HG02678 (cell line): ENCODE results near the gene MRNIP.
"Not testable (repeated sequence)": the region's sequence is repeated elsewhere in the genome, so short reads cannot be mapped to it uniquely, and the experiment has no call there.

Source experiments
- ATAC-seq: cut with Tn5 transposase; IDR thresholded peaks from one replicate; pipeline ENCODE4 v1.9.1; 2021; ENCODE audit warnings: mild to moderate bottlenecking, moderate library complexity; ENCODE audit not compliant: unreplicated experiment

MRNIP gene

DNA sequence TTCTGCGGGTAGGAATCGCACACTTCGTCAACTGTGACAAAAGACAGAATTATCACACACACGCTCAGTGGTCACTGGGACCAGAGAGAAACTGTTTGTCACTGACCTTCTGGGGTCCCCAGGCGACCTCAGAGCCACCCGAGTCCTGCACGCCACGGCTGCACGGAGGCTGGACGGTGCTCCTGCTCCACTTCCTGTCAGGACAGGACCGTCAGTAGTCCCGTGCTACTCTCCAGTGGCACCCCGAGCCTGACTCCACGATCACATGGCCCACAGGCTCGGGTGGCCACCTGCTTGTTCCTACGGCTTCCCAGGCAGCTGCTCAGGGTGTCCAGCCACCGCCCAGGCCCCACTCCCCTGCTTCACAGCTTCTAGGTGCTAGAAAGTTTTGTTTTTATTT is 17.9 kb downstream of the MRNIP start:
- ATAC-seq: no peak

DNA sequence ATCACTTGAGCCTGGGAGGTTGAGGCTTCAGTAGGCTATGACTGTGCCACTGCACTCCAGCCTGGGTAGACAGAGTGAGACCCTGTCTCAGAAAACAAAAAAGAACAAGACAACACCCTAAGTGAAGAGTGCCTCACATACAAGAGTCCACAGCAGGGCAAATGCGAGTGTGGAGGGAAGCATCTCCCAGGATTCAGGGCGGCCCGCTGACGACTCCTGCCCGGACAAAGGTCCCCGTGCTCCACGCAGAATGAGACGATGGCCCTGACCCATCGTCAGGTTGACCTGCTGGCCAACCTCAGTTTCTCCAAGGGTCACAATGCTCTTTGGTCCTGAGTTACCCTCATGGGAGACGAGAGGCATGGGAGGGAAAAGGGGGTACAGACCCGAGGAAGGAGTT is 18.3 kb downstream of the MRNIP start:
- no peak for ATAC-seq

DNA sequence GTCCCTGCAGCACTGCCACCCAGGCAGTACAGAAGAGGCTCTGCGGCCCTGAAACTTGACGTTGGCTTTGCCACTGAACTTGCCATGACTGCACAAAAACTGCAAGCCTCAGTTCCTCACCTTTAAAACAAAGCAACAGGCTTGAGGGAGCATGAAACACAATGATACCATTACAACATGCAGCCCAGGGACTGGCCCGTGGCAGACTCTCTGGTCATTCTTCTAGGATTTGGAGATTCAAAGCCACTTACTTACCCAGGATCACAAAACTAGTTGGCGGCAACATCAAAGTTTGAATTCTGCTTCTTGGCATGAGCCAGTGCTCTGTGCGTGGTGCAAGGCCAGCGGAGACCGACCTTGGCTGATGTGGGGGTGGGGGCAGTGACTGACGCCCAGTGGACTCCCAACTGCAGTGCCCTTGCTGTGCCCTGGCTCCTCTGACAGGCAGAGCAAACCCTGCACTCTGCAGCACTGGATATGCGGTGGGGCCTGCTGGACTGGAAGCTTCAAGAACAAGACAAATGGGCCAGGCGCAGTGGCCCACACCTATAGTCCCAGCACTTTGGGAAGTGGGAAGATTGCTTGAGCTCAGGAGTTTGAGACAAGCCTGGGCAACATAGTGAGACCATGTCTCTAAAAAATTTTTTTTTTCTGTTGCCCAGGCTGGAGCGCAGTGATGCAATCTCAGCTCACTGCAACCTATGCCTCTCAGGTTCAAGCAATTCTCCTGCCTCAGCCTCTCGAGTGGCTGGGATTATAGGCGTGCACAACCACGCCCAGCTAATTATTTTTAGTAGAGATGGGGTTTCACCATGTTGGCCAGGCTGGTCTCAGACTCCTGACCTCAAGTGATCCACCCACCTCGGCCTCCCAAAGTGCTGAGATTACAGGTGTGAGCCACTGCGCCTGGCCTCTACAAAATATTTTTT is 19.0 kb downstream of the MRNIP start:
- no peak for ATAC-seq

DNA sequence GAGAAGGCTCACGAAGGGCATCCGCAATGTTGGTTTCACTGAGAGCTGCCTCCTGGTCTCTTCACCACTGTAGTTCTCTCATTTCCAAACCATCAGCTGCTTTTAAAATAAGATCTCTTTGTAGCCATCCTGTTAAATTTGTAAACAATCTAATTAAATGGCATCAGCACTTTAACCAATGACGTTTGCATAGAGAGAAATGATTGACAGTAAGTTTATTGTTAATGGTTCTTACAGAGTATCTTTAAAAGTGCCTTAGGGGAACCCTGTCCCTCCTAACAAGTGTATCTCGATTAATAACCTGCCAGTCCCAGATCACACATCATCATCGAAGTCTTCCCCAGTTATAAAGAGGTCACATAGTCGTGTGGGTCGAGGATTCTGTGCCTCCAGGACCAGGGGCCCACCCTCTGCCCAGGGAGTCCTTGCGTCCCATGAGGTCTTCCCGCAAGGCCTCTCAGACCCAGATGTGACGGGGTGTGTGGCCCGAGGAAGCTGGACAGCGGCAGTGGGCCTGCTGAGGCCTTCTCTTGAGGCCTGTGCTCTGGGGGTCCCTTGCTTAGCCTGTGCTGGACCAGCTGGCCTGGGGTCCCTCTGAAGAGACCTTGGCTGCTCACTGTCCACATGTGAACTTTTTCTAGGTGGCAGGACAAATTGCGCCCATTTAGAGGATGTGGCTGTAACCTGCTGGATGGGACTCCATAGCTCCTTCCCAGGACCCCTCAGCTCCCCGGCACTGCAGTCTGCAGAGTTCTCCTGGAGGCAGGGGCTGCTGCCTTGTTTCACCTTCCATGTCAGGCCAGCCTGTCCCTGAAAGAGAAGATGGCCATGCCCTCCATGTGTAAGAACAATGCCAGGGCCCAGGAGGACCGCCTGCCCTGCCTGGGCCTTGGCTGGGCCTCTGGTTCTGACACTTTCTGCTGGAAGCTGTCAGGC is 21.3 kb downstream of the MRNIP start:
- ATAC-seq: no peak

DNA sequence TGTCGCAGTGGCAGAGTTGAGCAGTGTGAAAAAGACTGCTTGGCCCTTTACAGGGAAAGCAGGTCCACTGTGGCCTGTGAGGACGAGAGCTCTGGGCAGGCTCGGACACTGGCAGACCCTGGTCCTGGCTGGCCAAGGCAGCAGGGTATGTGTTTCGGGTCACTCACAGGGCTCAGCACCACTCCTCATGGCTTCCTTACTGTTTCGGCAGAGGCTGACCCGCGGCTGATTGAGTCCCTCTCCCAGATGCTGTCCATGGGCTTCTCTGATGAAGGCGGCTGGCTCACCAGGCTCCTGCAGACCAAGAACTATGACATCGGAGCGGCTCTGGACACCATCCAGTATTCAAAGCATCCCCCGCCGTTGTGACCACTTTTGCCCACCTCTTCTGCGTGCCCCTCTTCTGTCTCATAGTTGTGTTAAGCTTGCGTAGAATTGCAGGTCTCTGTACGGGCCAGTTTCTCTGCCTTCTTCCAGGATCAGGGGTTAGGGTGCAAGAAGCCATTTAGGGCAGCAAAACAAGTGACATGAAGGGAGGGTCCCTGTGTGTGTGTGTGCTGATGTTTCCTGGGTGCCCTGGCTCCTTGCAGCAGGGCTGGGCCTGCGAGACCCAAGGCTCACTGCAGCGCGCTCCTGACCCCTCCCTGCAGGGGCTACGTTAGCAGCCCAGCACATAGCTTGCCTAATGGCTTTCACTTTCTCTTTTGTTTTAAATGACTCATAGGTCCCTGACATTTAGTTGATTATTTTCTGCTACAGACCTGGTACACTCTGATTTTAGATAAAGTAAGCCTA is 22.2 kb downstream of the MRNIP start:
- ATAC-seq: peak; percentile 70

DNA sequence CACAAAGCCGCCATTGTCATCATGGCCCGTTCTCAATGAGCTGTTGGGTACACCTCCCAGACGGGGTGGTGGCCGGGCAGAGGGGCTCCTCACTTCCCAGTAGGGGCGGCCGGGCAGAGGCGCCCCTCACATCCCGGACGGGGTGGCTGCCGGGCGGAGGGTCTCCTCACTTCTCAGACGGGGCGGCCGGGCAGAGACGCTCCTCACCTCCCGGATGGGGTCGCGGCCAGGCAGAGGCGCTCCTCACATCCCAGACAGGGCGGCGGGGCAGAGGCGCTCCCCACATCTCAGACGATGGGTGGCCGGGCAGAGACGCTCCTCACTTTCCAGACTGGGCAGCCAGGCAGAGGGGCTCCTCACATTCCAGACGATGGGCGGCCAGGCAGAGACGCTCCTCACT is 23.7 kb downstream of the MRNIP start:
- not testable (repeated sequence) for ATAC-seq

DNA sequence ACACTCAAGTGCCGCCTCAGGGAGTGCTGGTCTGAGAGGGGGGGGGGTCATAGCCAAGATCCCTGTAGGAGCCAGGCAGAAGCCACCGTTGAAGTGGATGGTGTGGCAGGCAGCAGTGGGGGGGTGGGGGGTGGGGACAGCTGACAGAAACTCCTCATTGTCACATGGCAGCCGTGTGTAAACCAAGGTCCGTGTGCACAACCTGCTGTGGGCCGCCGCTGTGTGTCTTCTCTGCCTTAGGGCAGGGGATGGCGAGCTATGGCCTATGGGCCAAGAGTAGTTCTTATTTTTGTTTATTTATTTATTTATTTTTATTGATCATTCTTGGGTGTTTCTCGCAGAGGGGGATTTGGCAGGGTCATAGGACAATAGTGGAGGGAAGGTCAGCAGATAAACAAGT is 24.5 kb downstream of the MRNIP start:
- ATAC-seq: no peak

DNA sequence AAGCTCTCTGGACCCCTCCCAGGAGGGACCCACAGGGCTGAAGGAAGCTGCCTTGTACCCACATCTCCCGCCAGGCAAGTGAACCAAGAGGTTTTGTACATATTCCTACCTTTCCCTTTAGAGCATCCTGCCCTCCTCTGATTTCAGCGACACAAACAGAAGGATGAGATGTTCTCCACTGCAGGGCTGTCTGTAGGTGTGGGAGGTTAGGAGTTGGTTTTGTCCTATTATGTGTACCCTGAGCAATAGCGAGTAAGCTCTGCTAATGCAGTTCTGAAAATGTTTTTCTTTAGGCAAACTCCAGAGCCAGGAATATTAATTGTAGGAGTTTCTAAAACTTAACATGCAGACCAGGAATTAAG is 24.9 kb downstream of the MRNIP start:
- ATAC-seq: no peak

DNA sequence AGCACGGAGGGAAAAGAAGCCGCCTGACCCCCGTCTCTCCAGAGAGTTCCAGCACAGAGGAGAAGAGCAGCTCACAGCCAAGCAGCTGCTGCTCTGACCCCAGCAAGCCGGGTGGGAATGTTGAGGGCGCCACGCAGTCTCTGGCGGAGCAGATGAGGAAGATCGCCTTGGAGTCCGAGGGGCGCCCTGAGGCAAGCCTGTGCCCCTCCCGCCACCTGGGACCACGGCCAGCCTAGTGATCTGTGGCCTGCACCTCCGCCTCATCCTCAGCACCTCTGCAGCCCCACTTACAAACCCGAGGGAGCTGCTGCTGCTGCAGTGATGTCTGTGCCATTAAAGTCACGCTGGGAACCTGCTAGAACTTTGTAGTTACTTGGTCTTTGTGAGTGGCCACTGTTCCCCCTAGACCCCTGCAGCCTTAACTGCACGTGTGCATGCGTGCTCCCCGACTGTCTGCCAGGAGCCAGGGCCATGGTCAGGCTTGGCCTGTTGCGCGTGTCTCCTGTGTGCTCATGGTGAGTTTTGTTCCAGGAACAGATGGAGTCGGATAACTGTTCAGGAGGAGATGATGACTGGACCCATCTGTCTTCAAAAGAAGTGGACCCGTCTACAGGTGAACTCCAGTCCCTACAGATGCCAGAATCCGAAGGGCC is 25.4 kb downstream of the MRNIP start:
- ATAC-seq: no peak

DNA sequence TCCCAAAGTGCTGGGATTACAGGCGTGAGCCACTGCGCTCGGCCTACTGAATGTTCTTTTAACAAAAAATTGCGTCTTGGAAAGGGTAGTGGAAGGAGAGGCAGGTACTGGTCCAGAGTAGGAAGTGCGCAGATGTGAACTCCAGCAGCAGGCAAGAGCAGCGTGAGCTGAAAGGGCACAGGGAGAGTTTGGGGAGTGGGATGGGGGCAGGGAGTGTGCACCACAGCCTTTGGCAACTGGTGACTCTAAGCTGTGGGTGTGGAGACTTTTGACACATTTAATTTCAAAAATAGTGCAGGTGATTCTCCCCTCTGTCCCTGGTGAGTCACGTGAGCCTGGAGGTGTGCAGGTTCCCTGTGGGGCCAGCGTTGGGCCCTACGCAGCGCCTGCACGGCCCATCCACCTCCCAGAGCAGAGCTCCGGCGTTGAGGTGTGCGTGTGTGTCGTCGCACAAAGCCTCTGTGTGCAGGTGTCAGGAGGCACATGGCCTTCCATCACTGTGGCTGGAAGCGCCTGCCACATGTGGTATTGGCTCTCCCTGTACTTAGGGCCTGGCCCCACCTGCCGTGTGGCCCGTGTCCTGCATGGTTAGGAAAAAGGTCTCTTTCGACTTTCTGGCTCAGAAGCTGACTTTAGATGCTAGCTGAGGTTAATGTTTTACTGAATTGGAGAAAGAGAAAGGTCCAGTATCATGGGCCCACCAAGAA is 26.4 kb downstream of the MRNIP start:
- no peak for ATAC-seq

DNA sequence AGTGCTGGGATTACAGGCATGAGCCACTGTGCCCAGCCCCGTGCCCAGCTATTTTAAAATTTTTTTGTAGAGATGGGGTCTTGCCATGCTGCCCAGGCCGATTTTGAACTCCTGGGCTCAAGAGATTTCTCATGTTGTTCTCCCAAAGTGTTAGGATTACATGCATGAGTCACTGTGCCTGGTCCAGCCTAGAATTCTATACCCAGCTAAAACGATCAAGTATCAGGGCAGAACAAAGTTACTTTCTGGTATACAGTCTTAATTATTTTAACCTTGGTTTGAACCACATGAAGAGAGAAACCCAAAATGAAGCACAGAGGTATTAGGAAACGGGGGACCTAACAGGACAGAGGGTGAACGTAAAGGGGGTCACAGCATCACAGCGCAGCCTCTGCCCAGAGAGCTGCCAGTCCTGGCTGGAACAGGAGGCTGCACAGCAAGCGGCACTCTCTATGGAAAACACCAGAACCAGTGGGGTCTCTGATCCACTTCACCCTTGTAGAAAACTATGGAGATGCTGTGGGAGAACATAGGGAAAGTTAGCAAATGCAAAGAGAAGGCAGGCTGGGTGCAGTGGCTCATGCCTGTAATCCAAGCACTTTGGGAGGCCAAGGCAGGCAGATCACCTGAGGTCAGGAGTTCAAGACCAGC is 27.7 kb downstream of the MRNIP start:
- no peak for ATAC-seq

DNA sequence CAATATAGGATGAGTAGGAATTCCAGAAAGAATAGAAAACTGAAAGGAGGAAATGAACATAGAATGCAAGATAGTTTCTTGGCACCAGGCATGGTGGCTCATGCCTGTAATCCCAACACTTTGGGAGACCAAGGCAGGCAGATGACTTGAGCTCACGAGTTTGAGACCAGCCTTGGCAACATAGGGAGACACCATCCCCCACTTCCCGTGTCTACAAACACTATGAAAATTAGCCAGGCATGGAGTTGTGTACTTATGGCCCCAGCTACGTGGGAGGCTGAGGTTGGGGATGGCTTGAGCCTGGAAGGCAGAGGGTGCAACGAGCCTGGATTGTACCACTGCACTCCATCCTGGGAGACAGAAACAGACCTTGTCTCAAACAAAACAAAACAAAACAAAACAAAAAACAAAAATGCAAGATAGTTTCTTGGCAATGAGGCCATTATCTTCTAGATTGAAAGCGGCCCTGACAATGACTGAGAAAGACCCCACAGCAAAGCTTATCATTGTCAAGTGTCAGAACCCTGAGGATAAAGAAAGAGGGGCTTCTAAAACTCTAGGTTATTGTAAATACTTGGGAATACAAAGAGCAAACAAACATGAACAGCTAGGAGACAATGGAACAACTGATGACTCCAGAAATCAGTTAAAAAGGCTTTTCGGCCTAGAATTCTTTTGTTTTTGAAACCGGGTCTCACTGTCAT is 28.7 kb downstream of the MRNIP start:
- no peak for ATAC-seq

DNA sequence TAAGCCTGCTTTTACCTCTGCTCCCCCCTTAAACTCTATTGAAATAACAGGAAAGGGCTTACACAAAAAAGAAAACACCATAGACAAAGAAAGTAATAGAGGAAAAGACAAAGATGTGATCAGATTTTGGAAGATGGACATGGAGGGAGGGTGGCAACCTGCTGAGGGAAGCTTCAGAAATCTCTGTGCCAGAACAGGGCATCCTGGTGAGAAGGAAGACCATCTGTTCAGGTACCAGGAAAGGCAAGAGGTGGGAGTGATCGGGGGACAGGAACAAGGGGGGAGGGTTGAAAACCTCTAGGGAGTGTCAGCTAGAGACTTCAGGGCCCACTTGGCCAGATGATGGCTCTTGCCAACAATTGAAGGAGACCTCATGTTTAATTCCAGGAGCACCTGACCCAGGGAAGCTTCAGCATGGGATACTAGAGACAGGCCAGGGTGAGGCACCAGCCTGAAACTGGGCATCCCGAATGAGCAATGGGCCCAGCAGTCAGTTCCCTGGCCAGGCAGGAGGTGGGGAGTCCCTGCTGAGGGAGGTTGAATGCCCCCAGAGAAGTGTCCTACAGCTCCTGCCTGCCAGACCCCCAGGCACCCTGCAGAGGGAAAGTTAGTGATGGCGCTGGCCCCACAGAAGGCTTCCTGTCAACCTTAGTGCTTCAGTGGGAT is 29.7 kb downstream of the MRNIP start:
- ATAC-seq: no peak

DNA sequence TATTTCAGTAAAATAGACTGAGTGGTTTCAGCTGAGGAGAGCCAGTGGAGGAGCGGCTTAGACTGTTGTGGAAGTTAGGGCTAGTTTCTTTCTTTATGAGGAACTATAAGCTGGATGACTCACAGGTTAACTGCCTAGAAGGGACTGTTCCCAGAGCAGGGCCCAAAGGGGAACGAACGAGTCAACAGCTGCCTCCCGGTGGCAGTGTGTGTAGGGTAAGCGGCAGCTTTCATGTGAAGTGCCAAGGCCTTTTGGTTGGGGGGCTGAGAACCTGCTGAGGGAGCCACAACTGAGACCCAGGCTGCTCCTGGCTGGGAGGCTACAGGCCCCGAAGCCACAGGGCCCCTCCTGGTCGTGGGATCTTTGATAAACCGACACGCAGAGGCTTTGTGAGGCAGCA is 30.9 kb downstream of the MRNIP start:
- no peak for ATAC-seq

DNA sequence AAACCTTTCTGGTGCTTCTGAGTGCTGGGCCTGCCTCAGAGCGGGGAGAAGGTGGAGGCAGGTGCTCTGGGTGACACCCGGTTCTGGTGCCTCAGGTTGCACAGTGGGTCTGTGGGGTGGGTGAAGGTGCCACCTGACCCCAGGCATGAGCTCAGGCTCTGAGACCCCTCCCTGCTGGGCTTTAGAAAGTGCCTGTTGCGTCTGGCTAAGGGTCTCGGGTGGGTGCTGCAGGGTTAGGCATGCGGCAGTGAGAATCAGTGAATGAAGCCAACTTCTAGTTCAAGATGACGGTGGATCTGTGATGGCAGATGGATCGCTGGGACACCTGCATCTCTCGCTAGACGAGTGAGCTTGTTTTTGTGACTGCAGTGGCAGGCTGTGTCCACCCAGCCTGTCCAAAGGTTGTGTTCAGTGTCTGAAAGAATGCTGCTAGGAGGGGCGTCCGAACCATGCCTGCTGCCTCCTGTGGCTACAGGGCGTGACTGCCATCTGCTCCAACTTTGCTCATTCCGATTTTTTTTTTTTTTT is 32.9 kb downstream of the MRNIP start:
- ATAC-seq: no peak

DNA sequence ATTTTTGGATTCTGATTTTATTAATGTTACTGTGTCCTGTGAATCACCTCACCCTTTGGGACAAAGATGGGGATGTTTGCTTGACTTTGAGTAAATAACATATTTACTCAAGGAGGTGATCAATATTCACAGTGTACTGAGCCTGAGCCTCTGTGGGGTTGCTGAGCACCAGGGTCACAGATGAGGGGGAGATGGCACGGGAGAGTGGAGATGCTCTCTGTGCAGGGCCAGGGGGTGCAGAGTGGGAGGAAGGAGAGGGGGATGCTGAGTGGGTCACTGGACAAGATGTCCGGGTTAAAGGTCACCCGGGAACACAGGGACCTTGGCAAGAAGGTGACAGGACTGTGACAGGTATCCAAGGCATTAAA is 33.9 kb downstream of the MRNIP start:
- ATAC-seq: no peak

DNA sequence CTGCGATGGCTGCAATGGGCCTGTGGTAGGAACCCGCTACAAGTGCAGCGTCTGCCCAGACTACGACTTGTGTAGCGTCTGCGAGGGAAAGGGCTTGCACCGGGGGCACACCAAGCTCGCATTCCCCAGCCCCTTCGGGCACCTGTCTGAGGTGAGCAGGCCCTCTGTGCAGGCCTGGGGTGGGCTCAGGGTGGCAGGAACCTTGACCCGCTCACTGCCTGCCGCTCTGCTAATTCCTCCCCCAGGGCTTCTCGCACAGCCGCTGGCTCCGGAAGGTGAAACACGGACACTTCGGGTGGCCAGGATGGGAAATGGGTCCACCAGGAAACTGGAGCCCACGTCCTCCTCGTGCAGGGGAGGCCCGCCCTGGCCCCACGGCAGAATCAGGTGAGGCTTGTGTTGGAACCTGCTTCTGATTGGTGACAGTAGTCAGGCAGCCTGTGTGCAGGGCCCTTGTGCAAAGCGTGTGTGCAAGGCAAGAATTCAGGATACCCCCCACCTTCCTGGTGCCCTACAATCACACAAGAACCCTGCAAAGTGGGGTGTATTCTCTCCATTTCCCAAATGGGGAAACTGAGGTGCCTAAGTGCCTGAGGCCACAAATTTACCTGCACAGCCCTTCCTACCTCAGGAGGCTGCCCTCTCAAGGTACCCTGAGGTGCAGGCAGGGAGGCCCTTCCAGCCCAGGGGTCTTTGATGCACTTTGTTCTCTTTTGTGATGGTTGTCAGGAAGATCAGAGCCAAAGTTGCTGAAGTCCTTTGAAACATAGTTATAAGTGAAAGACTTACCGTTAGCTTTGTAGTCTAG is 34.5 kb downstream of the MRNIP start:
- no peak for ATAC-seq
